ENCODE measurements around the gene GSTM5. TPM values are rescaled to one million over a fixed set of nuclear protein-coding genes. Genes with fewer than 3 reads are reported as not detected.
"Not testable (repeated sequence)": the region's sequence is repeated elsewhere in the genome, so short reads cannot be mapped to it uniquely, and the experiment has no call there.

GSTM5 gene
- not detected in 2 replicates for total RNA-seq (2022)
- Bru-seq, nascent RNA = not detected
- BruChase-seq, experiment 1, labeled RNA remaining after a 6-hour chase = not detected
- percentile 10 among the genes with signal in this experiment for BruChase-seq, experiment 2, labeled RNA remaining after a 2-hour chase
- long read RNA-seq = 0 reads

GRCh38 chr1:109711593-109712320 is at the start of gene GSTM5:
Gene GSTM5, plus strand, starts transcription at chr1:109712251. Its CDS starts 62 bp downstream, at chr1:109712313.
- H3K27me3 Mint-ChIP-seq (ENCODE audit: unreplicated experiment) = peaks cover 13% of the 10 kb centered on the region
- not testable (repeated sequence) for BruUV-seq (replicated peaks)

DNA sequence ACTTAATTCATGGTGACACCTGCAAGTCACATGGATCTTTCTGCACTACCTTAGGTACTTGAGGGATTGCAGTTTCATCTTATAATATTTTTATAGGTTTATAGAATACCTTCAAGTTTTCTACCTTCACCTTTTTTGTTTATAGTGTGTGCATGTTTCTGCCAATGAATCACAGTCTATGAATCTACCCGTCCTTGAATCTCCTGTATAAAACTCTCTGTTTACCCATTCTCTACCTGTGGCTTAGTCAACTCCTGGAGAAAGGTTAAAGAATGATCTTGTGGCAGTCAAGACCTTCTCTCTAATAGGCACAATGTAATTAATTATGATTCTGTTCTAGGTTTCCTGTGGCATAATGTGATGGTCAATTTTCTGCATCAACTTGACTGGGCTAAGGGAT is 47.4 kb upstream of the GSTM5 start:
- intact Hi-C loops (cut with micrococcal nuclease; ENCODE audit: unreplicated experiment) = no loop called here
- Mint-ChIP-seq H3K27me3 (ENCODE audit: unreplicated experiment) (no peaks in the 10 kb centered on the region), H3K27ac (ENCODE audit: unreplicated experiment) (no peak overlapping the region), H3K4me3 (ENCODE audit: low read depth, unreplicated experiment) (no peak overlapping the region), H3K4me1 (ENCODE audit: low read depth, unreplicated experiment) (peaks cover 5% of the 10 kb centered on the region), H3K36me3 (ENCODE audit: insufficient read depth, unreplicated experiment) (no peaks in the 10 kb centered on the region), H3K9me3 (ENCODE audit: low read depth, unreplicated experiment) (no peaks in the 10 kb centered on the region)
- TF ChIP-seq, protein P1, sequence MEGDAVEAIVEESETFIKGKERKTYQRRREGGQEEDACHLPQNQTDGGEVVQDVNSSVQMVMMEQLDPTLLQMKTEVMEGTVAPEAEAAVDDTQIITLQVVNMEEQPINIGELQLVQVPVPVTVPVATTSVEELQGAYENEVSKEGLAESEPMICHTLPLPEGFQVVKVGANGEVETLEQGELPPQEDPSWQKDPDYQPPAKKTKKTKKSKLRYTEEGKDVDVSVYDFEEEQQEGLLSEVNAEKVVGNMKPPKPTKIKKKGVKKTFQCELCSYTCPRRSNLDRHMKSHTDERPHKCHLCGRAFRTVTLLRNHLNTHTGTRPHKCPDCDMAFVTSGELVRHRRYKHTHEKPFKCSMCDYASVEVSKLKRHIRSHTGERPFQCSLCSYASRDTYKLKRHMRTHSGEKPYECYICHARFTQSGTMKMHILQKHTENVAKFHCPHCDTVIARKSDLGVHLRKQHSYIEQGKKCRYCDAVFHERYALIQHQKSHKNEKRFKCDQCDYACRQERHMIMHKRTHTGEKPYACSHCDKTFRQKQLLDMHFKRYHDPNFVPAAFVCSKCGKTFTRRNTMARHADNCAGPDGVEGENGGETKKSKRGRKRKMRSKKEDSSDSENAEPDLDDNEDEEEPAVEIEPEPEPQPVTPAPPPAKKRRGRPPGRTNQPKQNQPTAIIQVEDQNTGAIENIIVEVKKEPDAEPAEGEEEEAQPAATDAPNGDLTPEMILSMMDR (IDR thresholded peaks at IDR 0.05; ENCODE audit: unreplicated experiment) = no peak
- CTCF ChIA-PET = no interaction called here
- DNase-seq = no peak
- no TSS peak for BruUV-seq (replicated peaks)

More at GRCh38 chr1:109711593-109712320, at the start of gene GSTM5:
- H3K9me3 Mint-ChIP-seq (ENCODE audit: low read depth, unreplicated experiment); H3K36me3 Mint-ChIP-seq (ENCODE audit: insufficient read depth, unreplicated experiment); H3K4me1 Mint-ChIP-seq (ENCODE audit: low read depth, unreplicated experiment); H3K27ac Mint-ChIP-seq (ENCODE audit: unreplicated experiment); H3K4me3 Mint-ChIP-seq (ENCODE audit: low read depth, unreplicated experiment); CTCF ChIA-PET; DNase-seq; intact Hi-C loops (cut with micrococcal nuclease; ENCODE audit: unreplicated experiment): not testable (repeated sequence)

GRCh38 chr1:109667452-109668122 is 44.5 kb upstream of the GSTM5 start, which contains the start of gene GSTM2:
Gene GSTM2, plus strand, starts transcription at chr1:109668057. Its CDS starts 59 bp downstream, at chr1:109668116.
- intact Hi-C loops (cut with micrococcal nuclease; ENCODE audit: unreplicated experiment) = no loop called here
- Mint-ChIP-seq H3K36me3 (ENCODE audit: insufficient read depth, unreplicated experiment) (no peaks in the 10 kb centered on the region), H3K4me3 (ENCODE audit: low read depth, unreplicated experiment) (no peak within 1 kb of the TSS), H3K9me3 (ENCODE audit: low read depth, unreplicated experiment) (no peaks in the 10 kb centered on the region), H3K4me1 (ENCODE audit: low read depth, unreplicated experiment) (no peaks in the 10 kb centered on the region), H3K27ac (ENCODE audit: unreplicated experiment) (no peak within 1 kb of the TSS), H3K27me3 (ENCODE audit: unreplicated experiment) (no peaks in the 10 kb centered on the region)
- CTCF ChIA-PET = interaction anchor here (0.7 kb wide), 1 partner anchor 11 kb away, joined by 7 read pairs; the partner anchor contains the start of gene GSTM4
- TF ChIP-seq, protein P1 (IDR thresholded peaks at IDR 0.05; ENCODE audit: unreplicated experiment) = no peak
- no peak for DNase-seq
- no TSS peak for BruUV-seq (replicated peaks)

- no peaks in the 10 kb centered on the region for H3K27me3 Mint-ChIP-seq (ENCODE audit: unreplicated experiment)
- TF ChIP-seq, protein P1 (IDR thresholded peaks at IDR 0.05; ENCODE audit: unreplicated experiment) = no peak
- no TSS peak for BruUV-seq (replicated peaks)
Measured at GRCh38 chr1:109668123-109668775, 43.8 kb upstream of the GSTM5 start.

More at GRCh38 chr1:109668123-109668775, 43.8 kb upstream of the GSTM5 start:
- Mint-ChIP-seq H3K36me3 (ENCODE audit: insufficient read depth, unreplicated experiment) (no peaks in the 10 kb centered on the region), H3K27ac (ENCODE audit: unreplicated experiment) (no peak overlapping the region), H3K4me3 (ENCODE audit: low read depth, unreplicated experiment) (no peak overlapping the region), H3K4me1 (ENCODE audit: low read depth, unreplicated experiment) (no peaks in the 10 kb centered on the region), H3K9me3 (ENCODE audit: low read depth, unreplicated experiment) (no peaks in the 10 kb centered on the region)
- no peak for DNase-seq
- intact Hi-C loops (cut with micrococcal nuclease; ENCODE audit: unreplicated experiment) = no loop called here
- CTCF ChIA-PET = no interaction called here

All from Calu3 (cell line).